DOHH2 (cell line): ENCODE results near the gene CNGA1.

Experiments used
- CTCF ChIP-seq: fragments of 200-600 bp; sonication (generic); IDR thresholded peaks from one replicate; pipeline ENCODE4 v1.5.1; 2014; ENCODE audit warnings: antibody characterized with exemption, mild to moderate bottlenecking, low read depth, low read length; ENCODE audit not compliant: poor library complexity, severe bottlenecking
- EZH2phosphoT487 ChIP-seq: fragments of 200-600 bp; sonication (generic); IDR thresholded peaks from 2 replicates; pipeline ENCODE4 v1.6.1; 2017; ENCODE audit warnings: borderline replicate concordance, mild to moderate bottlenecking, antibody characterized with exemption, low read length, moderate library complexity, mixed read lengths

- TF ChIP-seq CTCF: no peak
- TF ChIP-seq EZH2phosphoT487: no peak
Measured at GRCh38 chr4:48038666-48039065, 22.2 kb upstream of the CNGA1 start.
